NCI-H526 treated with DMSO at 0.1 percent for 48 hours (cell line): ENCODE measurements around the gene PRPF19.
A peak's percentile ranks its signal among the peaks of the same experiment; 100 is the strongest.
"Not testable (repeated sequence)": the region's sequence is repeated elsewhere in the genome, so short reads cannot be mapped to it uniquely, and the experiment has no call there.

Experiments used
- DNase-seq: peaks from one replicate; lab custom pipeline; 2025; lab: John Stamatoyannopoulos, UW

The PRPF19 gene

GRCh38 chr11:60923326-60923725 lies 16.9 kb upstream of the PRPF19 start:
- no peak for DNase-seq

GRCh38 chr11:60922906-60923305 lies 16.5 kb upstream of the PRPF19 start:
- DNase-seq, result no peak

GRCh38 chr11:60921777-60922335 lies 15.5 kb upstream of the PRPF19 start:
- DNase-seq, result no peak

GRCh38 chr11:60921259-60921658 lies 14.9 kb upstream of the PRPF19 start:
- no peak for DNase-seq

- no peak for DNase-seq
Observed at GRCh38 chr11:60919956-60920355, 13.6 kb upstream of the PRPF19 start.

GRCh38 chr11:60919320-60919719 lies 12.9 kb upstream of the PRPF19 start:
- DNase-seq, result no peak

- no peak for DNase-seq
Observed at GRCh38 chr11:60918939-60919265, 12.5 kb upstream of the PRPF19 start.

GRCh38 chr11:60918251-60918938 lies 12.0 kb upstream of the PRPF19 start:
- DNase-seq, result no peak

GRCh38 chr11:60917267-60917666 lies 10.9 kb upstream of the PRPF19 start:
- DNase-seq, result no peak

GRCh38 chr11:60916669-60917206 lies 10.4 kb upstream of the PRPF19 start:
- DNase-seq, result no peak

- DNase-seq, result peak; percentile 15
Observed at GRCh38 chr11:60915248-60915914, 9.0 kb upstream of the PRPF19 start.

- peak; percentile 15 for DNase-seq
Observed at GRCh38 chr11:60914633-60915247, 8.4 kb upstream of the PRPF19 start.

GRCh38 chr11:60913793-60914632 lies 7.6 kb upstream of the PRPF19 start, which contains the start of gene TMEM109:
Gene TMEM109 (plus strand): TSS chr11:60914158. CDS start chr11:60919694, 5,536 bp downstream.
- peak; percentile 97 for DNase-seq

- no peak for DNase-seq
Observed at GRCh38 chr11:60912851-60913528, 6.6 kb upstream of the PRPF19 start.

- DNase-seq, result no peak
Observed at GRCh38 chr11:60912223-60912850, 6.0 kb upstream of the PRPF19 start.

GRCh38 chr11:60910711-60911380 lies 4.5 kb upstream of the PRPF19 start:
- no peak for DNase-seq

- DNase-seq, result no peak
Observed at GRCh38 chr11:60910281-60910687, 3.9 kb upstream of the PRPF19 start.

- DNase-seq, result not testable (repeated sequence)
Observed at GRCh38 chr11:60909680-60910280, 3.4 kb upstream of the PRPF19 start.

GRCh38 chr11:60908803-60909202 lies 2.4 kb upstream of the PRPF19 start:
- no peak for DNase-seq
